HG03196 (cell line): ENCODE data around the gene MROH7.

Source experiments
- ATAC-seq: cut with Tn5 transposase; IDR thresholded peaks from one replicate; pipeline ENCODE4 v1.9.1; 2021; ENCODE audit not compliant: unreplicated experiment

MROH7 gene

GRCh38 chr1:54694771-54695170, 53.2 kb downstream of the MROH7 start:
- ATAC-seq, result no peak

- ATAC-seq, result no peak
Measured at GRCh38 chr1:54695221-54695620, 53.6 kb downstream of the MROH7 start.

- ATAC-seq, result no peak
Measured at GRCh38 chr1:54695764-54696163, 54.2 kb downstream of the MROH7 start.

- ATAC-seq, result no peak
Measured at GRCh38 chr1:54696262-54696661, 54.7 kb downstream of the MROH7 start.

GRCh38 chr1:54697896-54698295, 56.3 kb downstream of the MROH7 start:
- no peak for ATAC-seq

- ATAC-seq, result no peak
Measured at GRCh38 chr1:54698346-54698745, 56.8 kb downstream of the MROH7 start.

- no peak for ATAC-seq
Measured at GRCh38 chr1:54699936-54700525, 58.4 kb downstream of the MROH7 start.

- no peak for ATAC-seq
Measured at GRCh38 chr1:54701066-54701465, 59.5 kb downstream of the MROH7 start.

- ATAC-seq, result no peak
Measured at GRCh38 chr1:54701996-54702395, 60.4 kb downstream of the MROH7 start.

GRCh38 chr1:54703471-54703870, 61.9 kb downstream of the MROH7 start:
- ATAC-seq, result no peak

- ATAC-seq, result no peak
Measured at GRCh38 chr1:54705153-54705552, 63.6 kb downstream of the MROH7 start.

- no peak for ATAC-seq
Measured at GRCh38 chr1:54706419-54706818, 64.8 kb downstream of the MROH7 start.

GRCh38 chr1:54708385-54708784, 66.8 kb downstream of the MROH7 start:
- no peak for ATAC-seq

- ATAC-seq, result no peak
Measured at GRCh38 chr1:54709547-54710292, 68.1 kb downstream of the MROH7 start.

- no peak for ATAC-seq
Measured at GRCh38 chr1:54710434-54710833, 68.8 kb downstream of the MROH7 start.

GRCh38 chr1:54710841-54711240, 69.3 kb downstream of the MROH7 start:
- ATAC-seq, result no peak

- ATAC-seq, result no peak
Measured at GRCh38 chr1:54711536-54711935, 70.0 kb downstream of the MROH7 start.

- no peak for ATAC-seq
Measured at GRCh38 chr1:54714881-54715492, 73.4 kb downstream of the MROH7 start.

- ATAC-seq, result peak; percentile 96
Measured at GRCh38 chr1:54715493-54716298, 74.1 kb downstream of the MROH7 start, which contains the start of gene TTC4. Gene TTC4 (plus strand): TSS chr1:54715861. CDS start chr1:54715909, 48 bp downstream.

GRCh38 chr1:54716299-54717047, 74.9 kb downstream of the MROH7 start:
- ATAC-seq, result no peak

- no peak for ATAC-seq
Measured at GRCh38 chr1:54721719-54722118, 80.1 kb downstream of the MROH7 start.
